Measurements from ENCODE around the gene SFXN5. TPM values are rescaled to one million over a fixed set of nuclear protein-coding genes. Genes with fewer than 3 reads are reported as not detected.

Gene SFXN5
- total RNA-seq, 1 donor from 2014 or later, result 29.8 TPM

DNA sequence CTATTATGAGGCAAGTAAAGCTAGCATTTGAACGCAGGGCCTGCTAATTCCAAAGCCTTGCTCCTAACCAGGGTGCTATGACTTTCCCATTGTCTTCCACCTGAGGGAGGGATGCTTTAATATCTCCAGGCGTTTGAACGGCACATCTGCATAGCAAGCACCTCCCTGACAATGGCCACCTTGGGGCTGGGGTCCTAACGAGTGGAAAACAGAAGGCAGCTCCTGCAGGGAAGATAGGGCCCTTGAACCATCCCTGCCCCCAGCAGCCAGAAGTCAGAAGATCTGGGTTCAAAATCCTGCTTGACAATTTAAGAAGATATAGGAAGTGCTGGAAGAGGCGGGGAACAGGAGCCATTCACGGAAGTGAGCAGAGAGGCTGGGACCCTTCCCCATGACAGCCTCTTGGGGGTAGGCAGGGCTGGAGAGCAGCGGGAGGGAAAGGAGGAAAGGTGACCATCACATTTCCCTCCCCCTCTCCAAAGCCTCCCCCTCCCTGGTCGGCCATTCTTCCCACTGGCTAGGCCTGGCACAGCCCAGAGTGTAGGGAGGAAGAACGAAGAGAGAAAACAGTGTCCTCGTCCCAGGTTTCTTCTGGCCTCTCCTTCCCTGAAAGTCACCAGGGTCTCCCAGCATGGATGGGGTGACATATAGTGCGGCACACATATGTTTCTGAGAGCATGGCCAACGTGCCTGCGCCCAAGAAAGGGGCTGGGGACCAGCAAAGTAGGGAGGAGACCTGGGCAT, 80.6 kb downstream of the SFXN5 start:
- DNase-seq (ENCODE audit: low spot score), result no peak
- no peak overlapping the region for H3K4me3 Mint-ChIP-seq (ENCODE audit: unreplicated experiment)
- peaks cover 16% of the 10 kb centered on the region for H3K36me3 Mint-ChIP-seq (ENCODE audit: low read depth, unreplicated experiment)
- peaks cover 3% of the 10 kb centered on the region for H3K27me3 Mint-ChIP-seq (ENCODE audit: unreplicated experiment)
- no peaks in the 10 kb centered on the region for H3K4me1 Mint-ChIP-seq (ENCODE audit: unreplicated experiment)
- TF ChIP-seq, protein P1, sequence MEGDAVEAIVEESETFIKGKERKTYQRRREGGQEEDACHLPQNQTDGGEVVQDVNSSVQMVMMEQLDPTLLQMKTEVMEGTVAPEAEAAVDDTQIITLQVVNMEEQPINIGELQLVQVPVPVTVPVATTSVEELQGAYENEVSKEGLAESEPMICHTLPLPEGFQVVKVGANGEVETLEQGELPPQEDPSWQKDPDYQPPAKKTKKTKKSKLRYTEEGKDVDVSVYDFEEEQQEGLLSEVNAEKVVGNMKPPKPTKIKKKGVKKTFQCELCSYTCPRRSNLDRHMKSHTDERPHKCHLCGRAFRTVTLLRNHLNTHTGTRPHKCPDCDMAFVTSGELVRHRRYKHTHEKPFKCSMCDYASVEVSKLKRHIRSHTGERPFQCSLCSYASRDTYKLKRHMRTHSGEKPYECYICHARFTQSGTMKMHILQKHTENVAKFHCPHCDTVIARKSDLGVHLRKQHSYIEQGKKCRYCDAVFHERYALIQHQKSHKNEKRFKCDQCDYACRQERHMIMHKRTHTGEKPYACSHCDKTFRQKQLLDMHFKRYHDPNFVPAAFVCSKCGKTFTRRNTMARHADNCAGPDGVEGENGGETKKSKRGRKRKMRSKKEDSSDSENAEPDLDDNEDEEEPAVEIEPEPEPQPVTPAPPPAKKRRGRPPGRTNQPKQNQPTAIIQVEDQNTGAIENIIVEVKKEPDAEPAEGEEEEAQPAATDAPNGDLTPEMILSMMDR (IDR thresholded peaks at IDR 0.05; ENCODE audit: unreplicated experiment), result no peak
- H3K9me3 Mint-ChIP-seq (ENCODE audit: unreplicated experiment), result no peaks in the 10 kb centered on the region
- no peak overlapping the region for H3K27ac Mint-ChIP-seq (ENCODE audit: unreplicated experiment)

DNA sequence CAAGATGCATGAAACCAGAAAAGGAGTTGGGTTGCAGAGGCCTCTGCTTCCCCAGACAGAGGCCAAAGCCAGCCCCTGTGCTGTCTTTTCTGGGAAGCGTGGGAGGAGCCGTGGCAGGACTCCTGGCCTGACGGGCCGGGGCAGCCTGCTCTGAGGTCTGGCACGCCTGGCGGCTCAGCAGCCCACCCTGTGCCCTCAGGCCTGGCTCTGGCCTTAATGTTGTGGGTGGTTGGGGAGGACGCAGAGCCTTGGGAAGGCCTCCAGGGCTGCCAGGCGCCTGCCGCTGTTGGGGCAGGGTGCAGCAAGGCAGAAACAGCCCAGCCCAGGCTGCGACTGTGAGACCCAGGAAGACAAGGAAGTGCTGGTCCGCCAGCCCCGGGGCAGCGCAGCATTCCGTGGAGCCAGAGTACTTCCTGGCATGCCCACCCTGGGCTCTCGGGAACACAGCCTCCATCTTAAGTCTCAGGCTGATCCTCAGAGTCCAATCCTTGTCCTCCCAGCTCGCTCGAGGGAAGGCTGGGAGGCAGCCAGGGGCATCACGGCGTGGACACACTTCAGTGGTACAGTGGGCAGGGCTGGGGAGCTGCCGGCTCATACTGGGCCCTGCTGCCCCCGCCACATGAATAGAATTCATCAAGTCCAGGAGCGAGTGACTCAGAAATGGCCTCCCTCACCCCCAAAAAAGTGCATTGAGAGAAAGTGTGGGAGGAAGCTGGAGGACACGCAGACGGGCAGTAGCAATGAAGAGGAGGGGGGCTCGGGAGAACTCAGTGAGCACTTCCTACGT, 81.5 kb downstream of the SFXN5 start:
- H3K27ac Mint-ChIP-seq (ENCODE audit: unreplicated experiment), result no peak overlapping the region
- no peaks in the 10 kb centered on the region for H3K9me3 Mint-ChIP-seq (ENCODE audit: unreplicated experiment)
- DNase-seq (ENCODE audit: low spot score), result no peak
- TF ChIP-seq, protein P1 (IDR thresholded peaks at IDR 0.05; ENCODE audit: unreplicated experiment), result no peak
- no peaks in the 10 kb centered on the region for H3K4me1 Mint-ChIP-seq (ENCODE audit: unreplicated experiment)
- peaks cover 12% of the 10 kb centered on the region for H3K36me3 Mint-ChIP-seq (ENCODE audit: low read depth, unreplicated experiment)
- peaks cover 3% of the 10 kb centered on the region for H3K27me3 Mint-ChIP-seq (ENCODE audit: unreplicated experiment)
- H3K4me3 Mint-ChIP-seq (ENCODE audit: unreplicated experiment), result no peak overlapping the region

DNA sequence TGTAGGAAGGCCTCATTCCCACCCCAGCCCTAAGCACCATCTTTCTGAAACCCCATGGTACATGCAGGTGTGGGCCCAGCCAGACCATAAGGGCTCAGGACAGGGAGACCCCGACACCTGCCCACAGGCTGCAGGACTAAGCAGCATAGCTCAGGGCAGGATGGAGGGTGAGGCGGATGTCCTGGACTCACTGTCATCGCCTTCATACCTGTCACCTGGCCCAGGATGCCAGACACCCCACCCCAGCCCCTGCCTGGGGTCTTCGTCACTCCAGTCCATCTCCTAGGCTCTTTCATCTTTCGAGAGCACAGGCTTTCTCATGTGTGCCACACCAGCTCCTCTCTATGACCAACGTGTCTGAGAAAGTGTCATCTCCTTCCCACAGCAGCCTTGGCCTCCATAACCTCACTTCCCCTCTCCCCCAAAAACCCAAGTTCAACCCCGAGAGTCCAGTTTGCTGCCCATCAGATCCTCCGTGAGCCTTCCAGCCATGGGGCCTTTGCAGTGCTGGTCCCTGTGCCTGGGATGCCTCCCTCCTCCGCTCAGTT, 82.7 kb downstream of the SFXN5 start:
- no peak overlapping the region for H3K27ac Mint-ChIP-seq (ENCODE audit: unreplicated experiment)

DNA sequence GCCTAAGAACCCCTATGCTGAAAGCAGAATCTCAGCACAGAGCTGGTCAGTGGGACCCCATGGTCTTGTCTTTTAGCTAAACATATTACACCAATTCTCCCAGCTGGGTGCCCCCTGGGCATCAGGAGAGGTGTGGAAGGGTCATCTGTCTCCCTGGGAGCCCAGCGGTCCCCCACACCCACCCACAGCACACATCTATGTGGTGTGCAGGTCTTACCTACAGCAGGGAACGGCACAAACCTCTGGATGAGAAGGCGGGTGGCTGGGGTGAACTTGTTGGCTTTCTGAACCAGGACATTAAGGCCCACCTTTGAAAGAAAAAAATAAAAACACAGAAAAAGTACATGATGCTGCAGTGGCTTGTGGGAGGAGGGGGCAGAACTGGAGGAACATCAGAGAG, 83.5 kb downstream of the SFXN5 start:
- Mint-ChIP-seq H3K4me1 (ENCODE audit: unreplicated experiment) (peaks cover 2% of the 10 kb centered on the region), H3K4me3 (ENCODE audit: unreplicated experiment) (no peak overlapping the region), H3K9me3 (ENCODE audit: unreplicated experiment) (no peaks in the 10 kb centered on the region), H3K36me3 (ENCODE audit: low read depth, unreplicated experiment) (peaks cover 13% of the 10 kb centered on the region), H3K27me3 (ENCODE audit: unreplicated experiment) (peaks cover 1% of the 10 kb centered on the region), H3K27ac (ENCODE audit: unreplicated experiment) (no peak overlapping the region)
- TF ChIP-seq, protein P1 (IDR thresholded peaks at IDR 0.05; ENCODE audit: unreplicated experiment), result no peak
- no peak for DNase-seq (ENCODE audit: low spot score)

More for the DNA sequence above, 82.7 kb downstream of the SFXN5 start:
- TF ChIP-seq, protein P1 (IDR thresholded peaks at IDR 0.05; ENCODE audit: unreplicated experiment), result no peak
- DNase-seq (ENCODE audit: low spot score), result no peak
- Mint-ChIP-seq H3K4me3 (ENCODE audit: unreplicated experiment) (no peak overlapping the region), H3K27me3 (ENCODE audit: unreplicated experiment) (peaks cover 1% of the 10 kb centered on the region), H3K36me3 (ENCODE audit: low read depth, unreplicated experiment) (peaks cover 12% of the 10 kb centered on the region), H3K9me3 (ENCODE audit: unreplicated experiment) (no peaks in the 10 kb centered on the region), H3K4me1 (ENCODE audit: unreplicated experiment) (peaks cover 2% of the 10 kb centered on the region)
